Hepatocyte (in vitro differentiated cells): ENCODE measurements around the gene GALNT17. TPM values are rescaled to one million over a fixed set of nuclear protein-coding genes. Genes with fewer than 3 reads are reported as not detected.

Source experiments
- DNase-seq: peaks from one replicate; pipeline ENCODE4 v3.0.0-alpha.2; 2016; ENCODE audit warnings: low spot score
- H2AFZ ChIP-seq: fragments of 200-600 bp; sonication (generic); 2 replicates; pipeline ENCODE4 v1.6.0; 2016; ENCODE audit warnings: antibody characterized with exemption, mild to moderate bottlenecking
- H3K27ac ChIP-seq: fragments of 200-600 bp; sonication (generic); 2 replicates; pipeline ENCODE4 v1.5.1; 2016; ENCODE audit warnings: mild to moderate bottlenecking
- H3K27me3 ChIP-seq: fragments of 200-600 bp; sonication (generic); 2 replicates; pipeline ENCODE4 v1.6.1; 2016
- H3K36me3 ChIP-seq: fragments of 200-600 bp; sonication (generic); replicated peaks from 2 replicates; pipeline ENCODE4 v1.5.1; 2016; ENCODE audit warnings: low read depth; ENCODE audit not compliant: insufficient read depth
- H3K4me1 ChIP-seq: fragments of 200-600 bp; sonication (generic); 2 replicates; pipeline ENCODE4 v1.5.1; 2016; ENCODE audit warnings: mild to moderate bottlenecking, moderate library complexity; ENCODE audit not compliant: insufficient read depth
- H3K4me2 ChIP-seq: fragments of 200-600 bp; sonication (generic); 2 replicates; pipeline ENCODE4 v1.6.0; 2016
- H3K4me3 ChIP-seq: fragments of 200-600 bp; sonication (generic); 2 replicates; pipeline ENCODE4 v1.5.1; 2016; ENCODE audit warnings: mild to moderate bottlenecking
- H3K79me2 ChIP-seq: fragments of 200-600 bp; sonication (generic); 2 replicates; pipeline ENCODE4 v1.6.0; 2017; ENCODE audit warnings: mild to moderate bottlenecking
- H3K9me2 ChIP-seq: fragments of 200-600 bp; sonication (generic); replicated peaks from 2 replicates; pipeline ENCODE4 v1.6.0; 2017; ENCODE audit warnings: mild to moderate bottlenecking; ENCODE audit not compliant: insufficient read depth
- H3K9me3 ChIP-seq: fragments of 200-600 bp; sonication (generic); 2 replicates; pipeline ENCODE4 v1.5.1; 2016; ENCODE audit warnings: low read depth, mild to moderate bottlenecking
- H4K20me1 ChIP-seq: fragments of 200-600 bp; sonication (generic); 2 replicates; pipeline ENCODE4 v1.6.0; 2016; ENCODE audit warnings: mild to moderate bottlenecking; ENCODE audit not compliant: insufficient read depth, poor library complexity, severe bottlenecking
- CTCF ChIP-seq: fragments of 200-600 bp; sonication (generic); IDR thresholded peaks from 2 replicates; pipeline ENCODE4 v1.5.1; 2016; ENCODE audit warnings: antibody characterized with exemption, mild to moderate bottlenecking; ENCODE audit not compliant: poor library complexity
- EZH2 ChIP-seq: fragments of 200-600 bp; sonication (generic); IDR thresholded peaks from 2 replicates; pipeline ENCODE4 v1.6.1; 2016; ENCODE audit warnings: antibody characterized with exemption, mild to moderate bottlenecking, borderline replicate concordance
- EZH2phosphoT487 ChIP-seq: fragments of 200-600 bp; sonication (generic); IDR thresholded peaks from one replicate; pipeline ENCODE4 v1.6.1; 2018; ENCODE audit warnings: antibody characterized with exemption, mild to moderate bottlenecking, low read depth, moderate library complexity; ENCODE audit not compliant: unreplicated experiment, severe bottlenecking
- WGBS: methylation state at CpG from one replicate; pipeline ENCODE4 v1.1.6; 2016; ENCODE audit warnings: low lambda C conversion rate; ENCODE audit errors: missing lambda C conversion rate; 5-methylcytosine and 5-hydroxymethylcytosine counted together
- polyA plus RNA-seq: library from polyadenylated mRNA; unstranded; fragments of >200 nt; fragmentation: Nextera tagmentation; extraction: Ambion mirVana; gene quantifications from 2 replicates; pipeline ENCODE4 v1.2.1, GENCODE V29; 2016
- total RNA-seq: library from RNA; depleted of rRNA; stranded (reverse); fragments of >200 nt; gene quantifications from 2 replicates; pipeline ENCODE4 v1.2.3, GENCODE V29; 2014

The GALNT17 gene
- total and polyA plus RNA-seq, 2 experiments from 2014 or later = 4.3 to 8.1 TPM

GRCh38 chr7:71133232-71133622 is 1.3 kb downstream of the GALNT17 start:
- Histone ChIP-seq H3K9me3 (no peaks in the 10 kb centered on the region), H3K4me2 (peak overlapping the region; percentile 96), H2AFZ (no peak overlapping the region), H3K4me3 (no peak overlapping the region), H3K27ac (no peak overlapping the region), H4K20me1 (no peaks in the 10 kb centered on the region), H3K79me2 (no peaks in the 10 kb centered on the region), H3K4me1 (peaks cover 3% of the 10 kb centered on the region), H3K27me3 (peaks cover 55% of the 10 kb centered on the region), H3K9me2 (no peaks in the 10 kb centered on the region), H3K36me3 (no peaks in the 10 kb centered on the region)
- 10% methylated on average over 17 of the region's 17 CpGs for WGBS
- TF ChIP-seq EZH2 (no peak), CTCF (no peak), EZH2phosphoT487 (no peak)
- no peak for DNase-seq

GRCh38 chr7:71133856-71134255 is 1.9 kb downstream of the GALNT17 start:
- H3K4me2 ChIP-seq = peak overlapping the region; percentile 96
- H3K9me2 ChIP-seq = no peaks in the 10 kb centered on the region
- H4K20me1 ChIP-seq = no peaks in the 10 kb centered on the region
- no peak overlapping the region for H3K27ac ChIP-seq
- H3K36me3 ChIP-seq = no peaks in the 10 kb centered on the region
- H3K4me1 ChIP-seq = peaks cover 3% of the 10 kb centered on the region
- 70% methylated on average over 11 of the region's 11 CpGs for WGBS
- no peaks in the 10 kb centered on the region for H3K79me2 ChIP-seq
- TF ChIP-seq EZH2phosphoT487 (no peak), EZH2 (no peak), CTCF (no peak)
- H3K9me3 ChIP-seq = no peaks in the 10 kb centered on the region
- H3K27me3 ChIP-seq = peaks cover 53% of the 10 kb centered on the region
- H2AFZ ChIP-seq = no peak overlapping the region
- no peak for DNase-seq
- H3K4me3 ChIP-seq = no peak overlapping the region

- Histone ChIP-seq H3K27me3 (peaks cover 41% of the 10 kb centered on the region), H3K4me2 (no peak overlapping the region), H3K9me2 (no peaks in the 10 kb centered on the region), H3K27ac (no peak overlapping the region), H3K4me3 (no peak overlapping the region), H4K20me1 (no peaks in the 10 kb centered on the region), H3K4me1 (peaks cover 3% of the 10 kb centered on the region), H3K9me3 (no peaks in the 10 kb centered on the region), H3K79me2 (no peaks in the 10 kb centered on the region), H3K36me3 (no peaks in the 10 kb centered on the region), H2AFZ (no peak overlapping the region)
- TF ChIP-seq EZH2phosphoT487 (no peak), EZH2 (no peak), CTCF (no peak)
- DNase-seq = no peak
- WGBS = 86% methylated on average over 4 of the region's 4 CpGs
Observed at GRCh38 chr7:71135116-71135515, 3.2 kb downstream of the GALNT17 start.

- no peaks in the 10 kb centered on the region for H4K20me1 ChIP-seq
- H3K4me3 ChIP-seq = no peak overlapping the region
- no peaks in the 10 kb centered on the region for H3K9me2 ChIP-seq
- H2AFZ ChIP-seq = no peak overlapping the region
- no peak for TF ChIP-seq EZH2phosphoT487
- no peak for TF ChIP-seq EZH2
- TF ChIP-seq CTCF = no peak
- WGBS = 70% methylated on average over 4 of the region's 4 CpGs
- peaks cover 35% of the 10 kb centered on the region for H3K27me3 ChIP-seq
- no peaks in the 10 kb centered on the region for H3K36me3 ChIP-seq
- no peak for DNase-seq
- H3K9me3 ChIP-seq = no peaks in the 10 kb centered on the region
- no peak overlapping the region for H3K4me2 ChIP-seq
- H3K27ac ChIP-seq = no peak overlapping the region
- H3K79me2 ChIP-seq = no peaks in the 10 kb centered on the region
- peaks cover 3% of the 10 kb centered on the region for H3K4me1 ChIP-seq
Observed at GRCh38 chr7:71135663-71136062, 3.7 kb downstream of the GALNT17 start.
